Measurements from ENCODE around the gene FTO.
"Not testable (repeated sequence)": the region's sequence is repeated elsewhere in the genome, so short reads cannot be mapped to it uniquely, and the experiment has no call there.

The FTO gene

GRCh38 chr16:53686710-53687109, 17.2 kb upstream of the FTO start:
- H3K4me3 ChIP-seq (ENCODE audit: low read depth, low read length), result no peak overlapping the region
- TF ChIP-seq, protein P1, sequence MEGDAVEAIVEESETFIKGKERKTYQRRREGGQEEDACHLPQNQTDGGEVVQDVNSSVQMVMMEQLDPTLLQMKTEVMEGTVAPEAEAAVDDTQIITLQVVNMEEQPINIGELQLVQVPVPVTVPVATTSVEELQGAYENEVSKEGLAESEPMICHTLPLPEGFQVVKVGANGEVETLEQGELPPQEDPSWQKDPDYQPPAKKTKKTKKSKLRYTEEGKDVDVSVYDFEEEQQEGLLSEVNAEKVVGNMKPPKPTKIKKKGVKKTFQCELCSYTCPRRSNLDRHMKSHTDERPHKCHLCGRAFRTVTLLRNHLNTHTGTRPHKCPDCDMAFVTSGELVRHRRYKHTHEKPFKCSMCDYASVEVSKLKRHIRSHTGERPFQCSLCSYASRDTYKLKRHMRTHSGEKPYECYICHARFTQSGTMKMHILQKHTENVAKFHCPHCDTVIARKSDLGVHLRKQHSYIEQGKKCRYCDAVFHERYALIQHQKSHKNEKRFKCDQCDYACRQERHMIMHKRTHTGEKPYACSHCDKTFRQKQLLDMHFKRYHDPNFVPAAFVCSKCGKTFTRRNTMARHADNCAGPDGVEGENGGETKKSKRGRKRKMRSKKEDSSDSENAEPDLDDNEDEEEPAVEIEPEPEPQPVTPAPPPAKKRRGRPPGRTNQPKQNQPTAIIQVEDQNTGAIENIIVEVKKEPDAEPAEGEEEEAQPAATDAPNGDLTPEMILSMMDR (IDR thresholded peaks at IDR 0.05; ENCODE audit: low read depth, low read length, missing control alignments), result no peak
- DNase-seq (ENCODE audit: low read depth), result no peak

DNA sequence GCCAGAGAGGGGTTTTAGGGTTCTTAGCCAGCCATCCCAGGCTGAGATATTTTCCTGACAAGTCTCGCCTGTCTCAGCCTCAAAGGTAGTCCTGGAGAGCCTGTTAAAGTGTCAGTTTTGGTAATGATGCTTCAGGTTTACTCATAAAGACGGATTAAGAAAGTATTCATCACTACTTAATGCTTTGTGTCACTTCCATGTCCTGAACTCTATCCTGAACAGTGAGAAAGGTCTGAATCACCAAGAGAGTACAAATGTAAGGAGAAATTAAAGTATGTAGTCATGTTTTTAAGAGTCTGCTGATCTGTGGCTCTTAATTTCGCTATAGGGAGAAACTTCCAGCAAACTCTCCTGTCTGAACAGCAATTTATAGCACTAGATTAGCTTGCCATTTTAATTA, 14.3 kb upstream of the FTO start:
- TF ChIP-seq, protein P1 (IDR thresholded peaks at IDR 0.05; ENCODE audit: low read depth, low read length, missing control alignments), result no peak
- H3K4me3 ChIP-seq (ENCODE audit: low read depth, low read length), result no peak overlapping the region
- DNase-seq (ENCODE audit: low read depth), result no peak

DNA sequence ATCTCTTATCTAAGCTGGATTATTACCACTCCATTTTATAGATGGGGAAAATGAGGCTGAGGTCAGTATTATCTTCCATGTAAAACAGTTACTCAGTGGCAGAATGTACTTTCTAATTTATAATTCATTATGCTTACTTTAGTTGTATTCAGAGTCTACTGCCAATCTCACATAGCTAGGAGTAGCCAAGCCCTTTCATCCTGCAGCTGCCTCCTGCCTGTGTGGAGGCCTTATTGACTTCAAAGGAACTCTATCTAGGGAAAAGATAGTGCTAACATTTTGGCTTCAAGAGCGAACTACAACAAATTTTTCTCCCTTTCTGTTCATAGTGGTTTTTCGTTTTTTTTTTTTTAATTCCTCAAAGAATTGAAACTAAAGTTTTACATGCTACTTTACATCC, 13.2 kb upstream of the FTO start:
- DNase-seq (ENCODE audit: low read depth), result no peak
- H3K4me3 ChIP-seq (ENCODE audit: low read depth, low read length), result no peak overlapping the region
- TF ChIP-seq, protein P1 (IDR thresholded peaks at IDR 0.05; ENCODE audit: low read depth, low read length, missing control alignments), result no peak

DNA sequence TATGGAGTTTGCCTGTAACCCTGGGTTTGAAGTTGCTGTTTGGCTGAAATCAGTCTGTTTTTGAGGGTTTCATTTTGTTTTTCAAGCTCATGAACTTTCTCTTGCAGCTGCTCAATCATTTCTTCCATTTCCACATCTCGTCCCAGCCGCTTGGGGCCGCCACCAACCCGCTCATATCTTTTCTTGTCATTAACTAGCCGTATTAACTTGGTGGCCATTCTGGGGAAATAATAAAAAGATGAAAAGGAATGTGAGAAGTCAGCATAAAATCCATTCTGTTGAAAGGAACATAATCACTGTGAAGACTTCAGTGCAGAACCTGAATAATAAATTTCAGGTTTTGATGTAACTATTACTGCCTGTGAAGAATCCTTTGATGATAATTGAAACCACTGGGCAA, 11.8 kb upstream of the FTO start:
- TF ChIP-seq, protein P1 (IDR thresholded peaks at IDR 0.05; ENCODE audit: low read depth, low read length, missing control alignments), result no peak
- no peak overlapping the region for H3K4me3 ChIP-seq (ENCODE audit: low read depth, low read length)

GRCh38 chr16:53693320-53693719, 10.6 kb upstream of the FTO start:
- DNase-seq (ENCODE audit: low read depth), result no peak
- no peak overlapping the region for H3K4me3 ChIP-seq (ENCODE audit: low read depth, low read length)
- TF ChIP-seq, protein P1 (IDR thresholded peaks at IDR 0.05; ENCODE audit: low read depth, low read length, missing control alignments), result no peak

More for the DNA sequence above, 11.8 kb upstream of the FTO start:
- no peak for DNase-seq (ENCODE audit: low read depth)

- no peak for DNase-seq (ENCODE audit: low read depth)
- no peak overlapping the region for H3K4me3 ChIP-seq (ENCODE audit: low read depth, low read length)
- TF ChIP-seq, protein P1 (IDR thresholded peaks at IDR 0.05; ENCODE audit: low read depth, low read length, missing control alignments), result no peak
Measured at GRCh38 chr16:53695070-53695469, 8.9 kb upstream of the FTO start.

DNA sequence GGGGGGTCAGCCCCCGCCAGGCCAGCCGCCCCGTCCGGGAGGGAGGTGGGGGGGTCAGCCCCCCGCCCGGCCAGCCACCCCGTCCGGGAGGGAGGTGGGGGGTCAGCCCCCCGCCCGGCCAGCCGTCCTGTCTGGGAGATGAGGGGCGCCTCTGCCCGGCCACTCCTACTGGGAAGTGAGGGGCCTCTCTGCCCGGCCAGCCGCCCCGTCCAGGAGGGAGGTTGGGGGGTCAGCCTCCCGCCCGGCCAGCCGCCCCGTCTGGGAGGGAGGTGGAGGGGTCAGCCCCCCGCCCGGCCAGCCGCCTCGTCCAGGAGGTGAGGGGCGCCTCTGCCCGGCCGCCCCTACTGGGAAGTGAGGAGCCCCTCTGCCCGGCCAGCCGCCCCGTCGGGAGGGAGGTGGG, 5.7 kb upstream of the FTO start:
- not testable (repeated sequence) for H3K4me3 ChIP-seq (ENCODE audit: low read depth, low read length); DNase-seq (ENCODE audit: low read depth)

DNA sequence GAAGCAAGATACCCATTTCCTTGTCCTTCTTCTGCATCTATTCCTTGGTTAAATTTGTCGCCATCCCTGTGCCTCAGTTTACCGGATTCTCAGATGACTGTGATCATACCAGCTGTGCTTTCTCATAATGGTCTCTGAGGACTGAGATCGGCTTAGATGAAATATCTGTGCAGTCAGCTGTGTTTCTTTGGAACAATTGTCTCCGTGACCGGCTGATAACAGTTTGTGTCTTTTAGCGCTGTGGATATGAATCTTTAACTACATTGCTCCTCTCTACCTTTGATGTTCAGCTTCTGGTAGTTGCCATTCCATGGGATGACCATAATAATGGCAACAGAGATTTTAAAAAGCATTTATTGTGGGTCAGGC, 473 bp downstream of the FTO start:
- DNase-seq (ENCODE audit: low read depth), result no peak
- H3K4me3 ChIP-seq (ENCODE audit: low read depth, low read length), result peak overlapping the region; percentile 85

More for the DNA sequence above, 473 bp downstream of the FTO start:
- TF ChIP-seq, protein P1 (IDR thresholded peaks at IDR 0.05; ENCODE audit: low read depth, low read length, missing control alignments), result no peak
